ENCODE data around the gene KIF18A.

Gene KIF18A

DNA sequence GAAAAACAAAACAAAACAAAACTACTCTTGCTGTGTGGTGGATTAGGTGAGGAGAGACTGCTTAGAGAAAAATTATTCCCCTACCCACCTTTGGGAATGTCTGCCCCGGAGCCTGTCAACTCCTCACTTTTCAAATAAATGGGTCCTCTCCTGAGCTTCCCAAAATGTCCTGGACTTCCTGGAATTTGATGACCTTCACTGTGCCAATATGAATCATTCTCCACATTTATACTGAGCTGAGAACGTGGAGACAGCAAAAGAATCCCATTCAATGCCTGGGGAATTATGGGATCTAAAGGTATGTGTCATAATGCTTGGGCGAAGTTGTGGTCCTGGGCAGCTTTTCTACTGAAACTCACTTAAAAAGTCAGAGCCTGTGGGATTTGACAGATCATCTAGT, 136.8 kb downstream of the KIF18A start:
- DNase-seq (ENCODE audit: extremely low read depth in 1 of 2, low read depth in 1 of 2): no peak

Data from activated CD8-positive, alpha-beta memory T cell treated with anti-CD3 and anti-CD28 coated beads for 1 hour (primary cell).